GM21515 (cell line): ENCODE measurements around the gene DOCK4.

Source experiments
- ATAC-seq: cut with Tn5 transposase; IDR thresholded peaks from one replicate; pipeline ENCODE4 v1.9.1; 2021; ENCODE audit not compliant: unreplicated experiment

The DOCK4 gene

GRCh38 chr7:111787741-111788140 is 418.5 kb downstream of the DOCK4 start:
- no peak for ATAC-seq

- no peak for ATAC-seq
Observed at GRCh38 chr7:111787099-111787498, 419.1 kb downstream of the DOCK4 start.

GRCh38 chr7:111785076-111785475 is 421.1 kb downstream of the DOCK4 start:
- ATAC-seq = no peak

GRCh38 chr7:111784296-111784695 is 421.9 kb downstream of the DOCK4 start:
- ATAC-seq = no peak

- no peak for ATAC-seq
Observed at GRCh38 chr7:111783854-111784253, 422.3 kb downstream of the DOCK4 start.

DNA sequence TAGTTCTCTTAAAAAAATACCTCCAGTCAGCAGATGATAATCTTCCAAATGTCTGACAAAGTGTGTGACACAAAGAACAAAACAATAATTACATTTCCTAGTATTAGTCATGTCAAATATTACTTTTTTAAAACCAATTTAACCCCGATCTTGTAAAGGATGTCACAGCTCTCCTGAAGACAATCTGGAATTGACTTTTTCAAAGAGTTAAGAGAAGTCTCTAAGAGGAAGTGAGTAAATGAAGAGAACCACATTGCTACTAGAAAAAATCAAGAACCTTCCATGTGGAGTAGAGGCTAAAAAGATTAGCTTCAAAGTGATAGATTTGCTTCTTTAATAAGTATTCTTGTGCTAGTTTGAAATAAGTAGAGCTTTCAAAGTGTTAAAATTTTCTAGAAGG is 425.7 kb downstream of the DOCK4 start:
- no peak for ATAC-seq

- ATAC-seq = no peak
Observed at GRCh38 chr7:111775206-111775605, 431.0 kb downstream of the DOCK4 start.

DNA sequence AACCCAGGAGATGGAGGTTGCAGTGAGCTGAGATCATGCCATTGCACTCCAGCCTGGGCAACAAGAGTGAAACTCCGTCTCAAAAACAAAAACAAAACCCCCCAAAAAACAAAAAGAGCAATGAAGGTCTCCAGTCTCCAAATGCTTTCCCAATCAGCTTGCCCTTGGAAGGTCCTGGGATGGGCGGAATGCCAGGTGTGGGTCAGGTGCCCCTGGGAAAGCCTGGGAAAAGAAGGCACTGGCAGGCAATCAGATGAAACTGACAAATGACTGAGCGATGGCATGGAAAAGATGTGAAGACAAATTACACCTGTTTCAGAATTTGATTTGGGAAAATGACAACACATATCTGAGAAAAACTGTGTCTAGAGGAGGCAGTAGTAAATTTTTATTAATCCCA is 433.5 kb downstream of the DOCK4 start:
- ATAC-seq = no peak

- no peak for ATAC-seq
Observed at GRCh38 chr7:111771638-111772037, 434.6 kb downstream of the DOCK4 start.

DNA sequence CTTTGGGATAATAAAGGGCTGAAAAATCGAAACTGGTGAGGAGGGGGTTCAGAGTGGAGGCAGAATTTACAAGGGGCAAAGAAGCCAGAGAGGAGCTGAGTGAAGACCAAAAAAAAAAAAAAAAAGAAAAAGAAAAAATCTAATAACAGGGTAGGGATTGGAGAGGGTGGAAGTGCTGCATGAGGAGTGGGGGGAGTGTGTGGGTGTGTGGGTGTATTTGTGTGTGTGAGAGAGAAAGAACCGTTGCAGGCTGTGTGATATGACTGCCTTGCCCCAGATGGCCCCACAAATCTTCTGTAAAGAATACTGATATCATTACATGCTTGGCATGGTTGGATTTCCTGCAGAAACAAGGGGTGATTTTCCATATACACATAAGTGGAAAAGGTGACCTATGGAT is 436.1 kb downstream of the DOCK4 start:
- ATAC-seq = no peak

GRCh38 chr7:111765751-111766643 is 440.2 kb downstream of the DOCK4 start:
- no peak for ATAC-seq

DNA sequence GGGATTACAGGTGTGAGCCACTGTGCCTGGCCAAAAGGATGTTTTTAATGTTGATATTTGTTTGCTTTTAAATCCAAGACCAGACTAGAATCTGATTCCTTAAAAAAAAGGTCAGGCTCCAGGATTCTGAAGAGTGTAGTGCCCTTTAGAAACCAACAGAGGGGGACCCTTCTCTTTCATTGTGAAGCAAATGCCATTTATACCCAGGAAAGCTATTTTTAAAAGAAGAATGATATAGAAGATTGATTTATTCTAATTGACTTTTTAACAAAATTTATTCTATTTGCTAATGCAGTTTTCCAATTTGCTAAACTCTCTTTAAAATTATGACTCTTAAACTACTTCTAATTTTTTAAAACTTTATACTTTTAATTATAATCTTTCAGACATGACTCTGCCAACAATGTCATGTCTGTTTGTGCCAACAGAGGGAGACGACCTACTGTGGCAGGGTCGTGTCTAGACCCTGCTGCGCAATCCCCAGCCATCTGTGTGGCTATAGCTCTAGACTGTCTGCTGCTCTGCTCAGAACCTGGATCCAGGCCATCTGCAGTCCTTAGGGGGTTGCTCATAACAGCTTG is 442.9 kb downstream of the DOCK4 start:
- no peak for ATAC-seq

DNA sequence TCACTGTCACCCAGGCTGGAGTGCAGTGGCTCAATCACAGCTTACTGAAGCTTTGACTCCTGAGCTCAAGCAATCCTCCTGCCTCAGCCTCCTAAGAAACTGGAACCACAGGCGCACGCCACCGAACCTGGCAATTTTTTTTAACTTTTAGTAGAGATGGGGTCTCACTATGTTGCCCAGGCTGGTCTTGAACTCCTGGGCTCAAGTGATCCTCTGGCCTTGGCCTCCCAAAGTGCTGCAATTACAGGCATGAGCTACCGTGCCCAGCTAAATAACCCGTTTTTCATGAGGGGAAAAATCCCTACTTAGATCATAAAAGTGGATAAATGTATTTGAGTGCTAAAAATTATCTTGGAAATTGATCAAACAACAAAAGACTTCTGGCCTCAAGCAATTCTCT is 443.4 kb downstream of the DOCK4 start:
- no peak for ATAC-seq

DNA sequence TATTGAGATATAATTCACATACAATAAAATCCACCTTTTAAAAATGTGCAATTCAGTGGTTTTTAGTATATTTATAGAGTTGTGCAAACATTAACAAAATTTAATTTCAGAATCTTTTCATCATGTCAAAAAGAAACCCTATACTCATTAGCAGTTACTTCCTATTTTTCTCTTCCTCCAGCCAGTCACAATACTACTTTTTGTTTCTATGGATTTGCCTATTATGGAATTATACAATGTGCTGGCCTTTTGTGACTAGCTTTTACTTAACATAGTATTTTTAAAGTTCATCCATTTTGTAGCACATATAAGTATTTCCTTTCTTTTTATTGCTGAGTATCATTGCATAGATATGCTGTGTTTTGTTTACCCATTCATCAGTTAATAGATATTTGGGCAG is 444.0 kb downstream of the DOCK4 start:
- ATAC-seq = no peak

DNA sequence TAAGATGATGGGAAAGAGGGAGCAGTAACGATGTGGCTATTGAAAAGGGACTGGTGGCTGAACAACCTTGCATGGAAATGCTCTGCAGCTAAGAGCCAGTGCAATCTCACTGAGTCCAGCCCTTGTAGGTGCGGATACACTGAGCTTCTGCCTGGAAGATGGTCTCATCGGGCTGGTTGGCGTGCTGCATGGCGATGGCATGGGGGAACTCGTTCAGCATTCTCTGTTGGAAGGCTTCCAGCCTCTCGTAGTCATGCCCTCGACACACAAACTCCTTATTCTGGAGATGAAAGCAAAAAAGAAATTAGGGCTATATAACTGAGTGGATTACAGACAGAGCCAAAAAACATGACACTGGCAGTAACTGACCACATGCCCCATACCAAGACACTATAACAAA is 446.2 kb downstream of the DOCK4 start:
- ATAC-seq = no peak

DNA sequence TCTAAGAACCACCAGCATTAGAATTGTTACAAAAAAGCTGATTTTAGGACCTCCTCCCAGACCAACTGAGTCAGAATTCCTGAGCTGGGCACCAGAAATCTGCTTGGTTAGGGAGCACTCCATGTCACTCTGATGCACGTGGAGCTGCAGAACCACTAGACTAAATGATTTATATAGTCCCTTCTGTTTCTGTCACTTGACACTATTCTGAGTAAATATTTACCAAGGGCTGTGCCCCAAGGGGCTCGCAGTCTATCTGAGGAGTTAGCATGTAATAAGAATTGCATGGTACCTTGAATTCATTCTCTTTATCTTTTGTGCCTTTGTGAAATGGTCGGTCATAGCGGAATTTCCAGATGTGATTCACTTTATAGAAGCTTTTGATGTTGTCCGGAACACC is 447.9 kb downstream of the DOCK4 start:
- ATAC-seq = no peak

DNA sequence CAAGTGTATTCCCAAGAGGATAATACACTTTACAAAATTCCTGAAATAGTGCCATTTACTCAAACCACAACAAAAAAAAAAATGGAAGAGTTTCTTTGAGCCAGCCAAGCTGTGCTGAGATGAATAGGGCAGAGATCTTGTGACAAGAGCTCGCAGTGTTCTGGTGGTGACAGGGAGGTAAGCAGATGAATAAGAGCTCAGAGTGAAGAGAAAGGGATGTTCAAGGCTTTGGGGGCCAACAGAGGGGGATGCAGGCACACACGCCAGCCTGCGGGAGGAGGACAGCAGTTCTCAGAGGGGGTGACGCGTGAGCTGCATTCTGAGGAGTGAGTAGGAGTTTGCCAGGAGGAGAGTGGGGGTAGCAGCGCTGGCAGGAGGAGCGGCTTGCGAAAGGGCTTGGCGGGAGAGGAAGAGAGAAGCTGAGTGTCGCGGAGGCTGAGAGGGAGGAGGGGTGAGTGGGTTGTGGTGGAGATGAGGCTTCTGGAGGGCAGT is 449.5 kb downstream of the DOCK4 start:
- ATAC-seq = no peak

DNA sequence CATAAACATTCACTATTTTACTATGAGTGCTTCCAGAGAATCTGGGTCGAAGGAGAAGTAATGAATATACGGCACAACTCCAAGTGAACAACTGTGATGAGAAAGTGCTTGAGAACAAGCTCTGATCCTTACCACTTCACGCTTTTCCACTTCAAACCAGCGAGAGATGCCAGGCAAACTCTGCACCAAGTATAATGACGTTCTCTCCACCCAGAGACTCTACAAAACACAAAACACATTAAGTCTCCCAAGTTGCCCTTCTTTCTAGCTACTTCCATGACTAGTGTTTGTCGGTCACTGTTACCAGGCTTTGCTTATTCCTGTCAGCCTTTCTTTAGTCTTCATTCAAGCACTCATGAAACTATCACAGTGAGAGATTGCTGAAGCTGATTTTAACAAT is 450.8 kb downstream of the DOCK4 start:
- no peak for ATAC-seq

DNA sequence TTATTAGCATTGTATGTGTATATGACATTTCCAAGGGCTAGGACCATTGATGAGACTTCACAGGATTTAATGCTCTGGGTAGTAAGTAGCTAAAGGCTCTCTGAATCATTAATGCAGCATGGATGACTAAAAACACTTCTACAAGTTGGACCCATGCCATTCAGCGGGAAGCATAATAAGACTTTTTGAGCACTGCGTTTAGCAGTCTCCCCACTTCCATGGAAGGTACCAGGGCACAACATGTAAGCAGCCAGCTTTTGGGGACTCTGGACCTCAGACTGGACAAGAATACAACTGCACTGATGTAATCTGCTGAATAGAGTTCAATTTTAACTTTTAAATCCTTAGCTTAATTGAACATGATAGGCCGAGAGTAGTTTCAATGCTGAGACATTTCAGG is 452.2 kb downstream of the DOCK4 start:
- ATAC-seq = no peak

DNA sequence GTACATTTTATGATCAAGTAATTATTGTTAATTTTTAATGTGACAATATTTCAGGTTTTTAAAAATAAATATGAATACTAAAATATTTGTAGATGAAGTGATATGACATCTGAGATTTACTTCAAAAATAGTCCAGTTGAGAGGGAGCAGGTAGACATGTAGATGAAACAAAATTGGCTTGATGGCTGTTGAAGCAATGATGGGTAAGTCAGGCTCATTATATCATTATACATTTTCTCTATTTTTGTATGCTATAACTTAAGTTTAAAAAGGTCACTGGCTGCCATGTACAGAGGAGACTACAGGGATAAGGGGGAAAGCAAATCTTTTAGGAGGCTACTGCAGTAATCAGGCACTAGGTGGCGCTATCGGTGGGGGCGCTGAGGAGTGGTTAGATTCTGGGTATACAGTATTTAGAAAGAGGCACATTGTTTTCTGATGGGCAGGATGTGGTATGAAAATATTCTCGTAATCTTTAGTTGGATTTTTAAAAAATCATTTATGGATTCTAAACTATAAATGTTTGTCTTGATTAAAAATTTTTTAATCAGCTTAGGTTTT is 454.1 kb downstream of the DOCK4 start:
- peak; percentile 90 for ATAC-seq

DNA sequence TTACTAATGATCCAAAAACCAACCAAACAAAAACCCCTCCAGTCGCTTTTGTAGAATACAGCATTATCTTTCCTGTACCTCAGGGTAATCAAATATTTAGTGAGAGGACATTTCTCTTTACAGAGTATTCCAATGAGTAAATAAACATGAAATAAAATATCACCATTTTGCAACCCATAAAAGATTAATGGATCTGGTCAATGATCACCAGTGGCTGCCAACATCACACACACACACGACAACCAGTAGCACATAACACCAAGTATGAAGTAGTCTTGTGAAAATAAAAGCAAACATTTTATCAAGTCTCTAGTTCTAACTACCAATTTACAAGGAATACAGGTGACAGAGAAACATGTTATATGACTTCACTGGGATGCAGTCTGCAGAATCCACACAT is 455.3 kb downstream of the DOCK4 start:
- no peak for ATAC-seq

DNA sequence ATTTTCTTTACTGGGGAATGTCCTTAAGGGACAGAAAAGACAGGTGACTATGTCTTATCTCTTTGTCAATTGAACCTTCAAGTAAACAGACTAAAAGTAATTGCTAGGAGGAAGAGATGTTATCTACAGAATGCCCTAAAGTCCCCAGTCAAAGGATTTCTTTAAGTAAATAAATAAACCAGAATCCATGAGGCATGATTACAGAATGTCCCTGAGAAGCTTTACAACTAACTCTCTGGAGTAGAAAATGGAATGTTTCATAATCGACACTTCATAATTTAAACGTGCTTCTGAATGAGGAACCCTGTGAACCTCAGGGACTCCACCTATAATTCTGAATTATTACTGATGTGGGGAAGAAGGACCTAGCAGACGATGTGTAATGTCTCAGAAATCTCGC is 456.0 kb downstream of the DOCK4 start:
- no peak for ATAC-seq
